Trophoblast cell (in vitro differentiated cells and primary cell): Measurements from ENCODE around the gene ADORA1.

ENCODE experiments used
- DNase-seq, 2 donors: peaks; one replicate each; pipeline ENCODE4 v3.0.0-alpha.2; 2016
- H2AFZ ChIP-seq: 2 replicates; pipeline ENCODE4 v1.6.1; 2013; ENCODE audit warnings: low read length, moderate library complexity, mild to moderate bottlenecking; ENCODE audit not compliant: insufficient read depth, poor library complexity
- H2AK5ac ChIP-seq: 2 replicates; pipeline ENCODE4 v1.6.1; 2013; ENCODE audit warnings: mild to moderate bottlenecking, low read length
- H2BK120ac ChIP-seq: 2 replicates; pipeline ENCODE4 v1.6.1; 2013; ENCODE audit warnings: low read length, mild to moderate bottlenecking, moderate library complexity; ENCODE audit not compliant: insufficient read depth, poor library complexity
- H2BK12ac ChIP-seq: 2 replicates; pipeline ENCODE4 v1.6.1; 2013; ENCODE audit warnings: mild to moderate bottlenecking, low read length, moderate library complexity
- H2BK5ac ChIP-seq: 2 replicates; pipeline ENCODE4 v1.6.1; 2013; ENCODE audit warnings: low read length, low read depth, moderate library complexity, mild to moderate bottlenecking; ENCODE audit not compliant: poor library complexity
- H3K14ac ChIP-seq: 2 replicates; pipeline ENCODE4 v1.6.1; 2013; ENCODE audit warnings: mild to moderate bottlenecking, low read length
- H3K18ac ChIP-seq: 2 replicates; pipeline ENCODE4 v1.6.1; 2013; ENCODE audit warnings: mild to moderate bottlenecking, low read length
- H3K23ac ChIP-seq: 2 replicates; pipeline ENCODE4 v1.6.1; 2013; ENCODE audit warnings: low read length
- H3K27ac ChIP-seq: 2 replicates; pipeline ENCODE4 v1.5.1; 2013; ENCODE audit warnings: low read depth, mild to moderate bottlenecking, inconsistent platforms, low read length, moderate library complexity
- H3K27me3 ChIP-seq: 2 replicates; pipeline ENCODE4 v1.6.1; 2013; ENCODE audit warnings: inconsistent platforms, mild to moderate bottlenecking, low read length, moderate library complexity; ENCODE audit not compliant: insufficient read depth
- H3K36me3 ChIP-seq, 2 experiments: 1 replicate in 1 of 2; 2 replicates in 1 of 2; pipeline ENCODE4 v1.6.1; 2013; ENCODE audit warnings: low read length in 2 of 2, mild to moderate bottlenecking in 2 of 2, moderate library complexity in 1 of 2; ENCODE audit not compliant: insufficient read depth in 2 of 2, control insufficient read depth in 1 of 2
- H3K4ac ChIP-seq: 2 replicates; pipeline ENCODE4 v1.6.1; 2013; ENCODE audit warnings: low read depth, mild to moderate bottlenecking, low read length, moderate library complexity
- H3K4me1 ChIP-seq, 2 experiments: 1 replicate in 1 of 2; 2 replicates in 1 of 2; pipeline ENCODE4 v1.6.1; 2013; ENCODE audit warnings: low read length in 2 of 2, mild to moderate bottlenecking in 2 of 2, moderate library complexity in 1 of 2; ENCODE audit not compliant: insufficient read depth in 2 of 2, control insufficient read depth in 1 of 2
- H3K4me2 ChIP-seq: 2 replicates; pipeline ENCODE4 v1.6.1; 2013; ENCODE audit warnings: inconsistent platforms, mild to moderate bottlenecking, low read length, moderate library complexity
- H3K4me3 ChIP-seq: 2 replicates; pipeline ENCODE4 v1.5.1; 2013; ENCODE audit warnings: mild to moderate bottlenecking, low read depth, low read length, inconsistent platforms
- H3K79me1 ChIP-seq: one replicate; pipeline ENCODE4 v1.6.1; 2013; ENCODE audit warnings: low read length
- H3K79me2 ChIP-seq: 2 replicates; pipeline ENCODE4 v1.6.1; 2013; ENCODE audit warnings: low read length, mild to moderate bottlenecking; ENCODE audit not compliant: control insufficient read depth, insufficient read depth, poor library complexity
- H3K9ac ChIP-seq: 2 replicates; pipeline ENCODE4 v1.6.1; 2013; ENCODE audit warnings: mild to moderate bottlenecking, low read length
- H3K9me3 ChIP-seq: 2 replicates; pipeline ENCODE4 v1.6.1; 2013; ENCODE audit warnings: low read depth, mild to moderate bottlenecking, control low read depth, inconsistent platforms, low read length; ENCODE audit not compliant: insufficient read depth
- H4K12ac ChIP-seq: 2 replicates; pipeline ENCODE4 v1.6.1; 2013; ENCODE audit warnings: low read depth, mild to moderate bottlenecking, low read length, moderate library complexity
- H4K8ac ChIP-seq: 2 replicates; pipeline ENCODE4 v1.6.1; 2013; ENCODE audit warnings: low read depth, mild to moderate bottlenecking, low read length, moderate library complexity
- H4K91ac ChIP-seq: one replicate; pipeline ENCODE4 v1.6.1; 2013; ENCODE audit warnings: low read depth, mild to moderate bottlenecking, low read length, moderate library complexity
- WGBS: extraction: QIAGEN DNeasy Blood & Tissue Kit; methylation state at CpG from one replicate; pipeline ENCODE4 v1.1.7; 2013; ENCODE audit warnings: missing lambda C conversion rate; ENCODE audit not compliant: insufficient read length, insufficient coverage; ENCODE audit errors: extremely low coverage; 5-methylcytosine and 5-hydroxymethylcytosine counted together

Gene ADORA1

GRCh38 chr1:203201516-203202205 is 74.1 kb downstream of the ADORA1 start:
- Histone ChIP-seq H4K91ac (no peak overlapping the region), H3K79me1 (no peaks in the 10 kb centered on the region), H3K4me3 (no peak overlapping the region), H3K18ac (no peak overlapping the region), H3K9me3 (peaks cover 3% of the 10 kb centered on the region), H3K4me1 (peaks cover 4 to 12% of the 10 kb centered on the region in 2 experiments), H3K4ac (no peak overlapping the region), H3K27ac (no peak overlapping the region), H3K4me2 (no peak overlapping the region), H4K12ac (no peak overlapping the region), H3K79me2 (no peaks in the 10 kb centered on the region), H4K8ac (no peak overlapping the region), H3K9ac (no peak overlapping the region), H2BK120ac (no peak overlapping the region), H2AK5ac (no peak overlapping the region), H2AFZ (no peak overlapping the region), H3K27me3 (no peaks in the 10 kb centered on the region), H2BK5ac (no peak overlapping the region), H3K14ac (no peak overlapping the region), H3K23ac (no peak overlapping the region), H3K36me3 (no peaks in the 10 kb centered on the region), H2BK12ac (no peak overlapping the region)
- no peak for DNase-seq
- WGBS, result no CpG with 5 or more reads among the region's 10 CpGs

- H3K27ac ChIP-seq, result no peak overlapping the region
- H2BK12ac ChIP-seq, result no peak overlapping the region
- WGBS, result no CpG with 5 or more reads among the region's 15 CpGs
- H3K27me3 ChIP-seq, result no peaks in the 10 kb centered on the region
- DNase-seq, result no peak
- no peak overlapping the region for H3K4me3 ChIP-seq
- no peak overlapping the region for H3K23ac ChIP-seq
- no peak overlapping the region for H2BK5ac ChIP-seq
- no peak overlapping the region for H3K18ac ChIP-seq
- no peaks in the 10 kb centered on the region for H3K79me2 ChIP-seq
- H3K36me3 ChIP-seq, result no peaks in the 10 kb centered on the region
- H3K4me2 ChIP-seq, result no peak overlapping the region
- H2BK120ac ChIP-seq, result no peak overlapping the region
- no peak overlapping the region for H3K14ac ChIP-seq
- no peak overlapping the region for H4K8ac ChIP-seq
- H3K4me1 ChIP-seq, result peaks cover 3 to 10% of the 10 kb centered on the region in 2 experiments
- no peaks in the 10 kb centered on the region for H3K79me1 ChIP-seq
- H2AK5ac ChIP-seq, result no peak overlapping the region
- H3K9me3 ChIP-seq, result peaks cover 3% of the 10 kb centered on the region
- no peak overlapping the region for H2AFZ ChIP-seq
- no peak overlapping the region for H3K4ac ChIP-seq
- H3K9ac ChIP-seq, result no peak overlapping the region
- H4K12ac ChIP-seq, result no peak overlapping the region
- no peak overlapping the region for H4K91ac ChIP-seq
Observed at GRCh38 chr1:203202431-203203245, 75.1 kb downstream of the ADORA1 start.

GRCh38 chr1:203204756-203205155 is 77.2 kb downstream of the ADORA1 start:
- Histone ChIP-seq H3K4ac (no peak overlapping the region), H3K79me1 (no peaks in the 10 kb centered on the region), H2BK5ac (no peak overlapping the region), H4K8ac (no peak overlapping the region), H3K4me2 (no peak overlapping the region), H3K4me1 (peaks cover 0 to 5% of the 10 kb centered on the region in 2 experiments), H3K9me3 (peaks cover 3% of the 10 kb centered on the region), H3K79me2 (no peaks in the 10 kb centered on the region), H3K4me3 (no peak overlapping the region), H3K27me3 (no peaks in the 10 kb centered on the region), H3K9ac (no peak overlapping the region), H2AFZ (no peak overlapping the region), H4K12ac (no peak overlapping the region), H2AK5ac (no peak overlapping the region), H3K18ac (no peak overlapping the region), H4K91ac (no peak overlapping the region), H3K23ac (no peak overlapping the region), H3K27ac (no peak overlapping the region), H2BK120ac (no peak overlapping the region), H2BK12ac (no peak overlapping the region), H3K36me3 (no peaks in the 10 kb centered on the region), H3K14ac (no peak overlapping the region)
- no CpG with 5 or more reads among the region's 2 CpGs for WGBS
- DNase-seq, result no peak

DNA sequence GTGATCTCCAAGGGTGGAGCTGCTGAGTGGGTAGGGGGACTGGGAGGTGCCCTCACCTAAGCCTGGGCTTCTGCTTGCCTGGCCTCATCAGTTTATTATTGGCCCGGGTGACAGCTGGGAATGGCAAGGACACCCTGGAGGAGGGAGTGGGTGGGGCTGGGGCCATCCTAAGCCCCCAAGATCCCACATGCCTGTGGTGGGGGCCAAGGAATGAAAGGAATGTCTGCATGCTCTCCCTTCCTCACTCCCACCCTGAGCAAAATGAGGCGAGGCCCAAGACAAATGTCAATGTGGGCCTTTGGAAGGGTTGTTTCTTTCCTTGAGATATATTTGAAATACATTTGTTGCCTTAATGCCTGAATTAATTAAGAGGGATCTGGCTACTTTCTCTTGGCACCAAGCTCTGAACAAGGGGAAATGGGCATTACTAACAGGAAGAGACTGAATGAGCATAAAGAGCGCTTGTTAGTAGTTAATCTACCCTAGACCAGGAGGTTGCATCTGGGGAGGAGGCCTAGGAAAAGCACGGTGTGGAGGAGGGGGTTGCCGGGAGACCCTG is 78.7 kb downstream of the ADORA1 start:
- Histone ChIP-seq H3K4me1 (peaks cover 0 to 5% of the 10 kb centered on the region in 2 experiments), H4K8ac (no peak overlapping the region), H3K4me2 (no peak overlapping the region), H2AK5ac (no peak overlapping the region), H3K36me3 (no peaks in the 10 kb centered on the region), H3K79me1 (no peaks in the 10 kb centered on the region), H3K4me3 (no peak overlapping the region), H4K12ac (no peak overlapping the region), H3K79me2 (no peaks in the 10 kb centered on the region), H3K14ac (no peak overlapping the region), H2BK120ac (no peak overlapping the region), H3K4ac (no peak overlapping the region), H3K9ac (no peak overlapping the region), H3K27me3 (no peaks in the 10 kb centered on the region), H4K91ac (no peak overlapping the region), H2BK5ac (no peak overlapping the region), H2AFZ (no peak overlapping the region), H3K18ac (no peak overlapping the region), H3K27ac (no peak overlapping the region), H3K23ac (no peak overlapping the region), H2BK12ac (no peak overlapping the region), H3K9me3 (peaks cover 3% of the 10 kb centered on the region)
- WGBS, result no CpG with 5 or more reads among the region's 5 CpGs
- DNase-seq, result no peak
